Rectal smooth muscle tissue (tissue), 1 donor: ENCODE results near the gene ERGIC3.
A peak's percentile ranks its signal among the peaks of the same experiment; 100 is the strongest.
"Not testable (repeated sequence)": the region's sequence is repeated elsewhere in the genome, so short reads cannot be mapped to it uniquely, and the experiment has no call there.

Experiments used
- H3K27ac ChIP-seq: one replicate; pipeline ENCODE4 v1.7.0; 2013; ENCODE audit warnings: low read depth, low read length, inconsistent platforms
- H3K27me3 ChIP-seq: one replicate; pipeline ENCODE4 v1.7.0; 2013; ENCODE audit warnings: low read length; ENCODE audit not compliant: control insufficient read depth, insufficient read depth
- H3K36me3 ChIP-seq: one replicate; pipeline ENCODE4 v1.7.0; 2013; ENCODE audit warnings: low read length; ENCODE audit not compliant: control insufficient read depth, insufficient read depth
- H3K4me1 ChIP-seq: one replicate; pipeline ENCODE4 v1.7.0; 2013; ENCODE audit warnings: low read length; ENCODE audit not compliant: control insufficient read depth, insufficient read depth
- H3K4me3 ChIP-seq: one replicate; pipeline ENCODE4 v1.7.0; 2013; ENCODE audit warnings: low read length
- H3K9ac ChIP-seq: one replicate; pipeline ENCODE4 v1.7.0; 2013; ENCODE audit warnings: low read length

The ERGIC3 gene

GRCh38 chr20:35527122-35527769 lies 14.6 kb upstream of the ERGIC3 start:
- no peaks in the 10 kb centered on the region for H3K27me3 ChIP-seq
- H3K4me3 ChIP-seq: no peak overlapping the region
- no peak overlapping the region for H3K27ac ChIP-seq
- H3K4me1 ChIP-seq: no peaks in the 10 kb centered on the region
- no peak overlapping the region for H3K9ac ChIP-seq
- no peaks in the 10 kb centered on the region for H3K36me3 ChIP-seq

- no peak within 1 kb of the TSS for H3K27ac ChIP-seq
- no peaks in the 10 kb centered on the region for H3K4me1 ChIP-seq
- H3K4me3 ChIP-seq: no peak within 1 kb of the TSS
- H3K36me3 ChIP-seq: no peaks in the 10 kb centered on the region
- H3K9ac ChIP-seq: no peak within 1 kb of the TSS
- H3K27me3 ChIP-seq: no peaks in the 10 kb centered on the region
Observed at GRCh38 chr20:35529552-35529951, 12.3 kb upstream of the ERGIC3 start, which contains the start of gene C20orf173. C20orf173 (minus strand) TSS chr20:35529652; CDS start chr20:35529373, 279 bp downstream.

GRCh38 chr20:35539756-35540212 lies 2.1 kb upstream of the ERGIC3 start:
- Histone ChIP-seq H3K4me1 (peaks cover 4% of the 10 kb centered on the region), H3K4me3 (no peak overlapping the region), H3K27me3 (no peaks in the 10 kb centered on the region), H3K27ac (no peak overlapping the region), H3K36me3 (no peaks in the 10 kb centered on the region), H3K9ac (no peak overlapping the region)

- peak overlapping the region; percentile 94 for H3K4me3 ChIP-seq
- H3K27ac ChIP-seq: no peak overlapping the region
- no peak overlapping the region for H3K9ac ChIP-seq
Observed at GRCh38 chr20:35541118-35541782, 628 bp upstream of the ERGIC3 start.

GRCh38 chr20:35542990-35543389 lies 1.1 kb downstream of the ERGIC3 start:
- H3K9ac ChIP-seq: no peak overlapping the region
- no peaks in the 10 kb centered on the region for H3K27me3 ChIP-seq
- H3K4me1 ChIP-seq: peaks cover 4% of the 10 kb centered on the region
- peaks cover 3% of the 10 kb centered on the region for H3K36me3 ChIP-seq
- no peak overlapping the region for H3K27ac ChIP-seq
- no peak overlapping the region for H3K4me3 ChIP-seq

More at GRCh38 chr20:35541118-35541782, 628 bp upstream of the ERGIC3 start:
- Histone ChIP-seq H3K4me1 (peaks cover 4% of the 10 kb centered on the region), H3K36me3 (no peaks in the 10 kb centered on the region), H3K27me3 (no peaks in the 10 kb centered on the region)

- Histone ChIP-seq H3K27ac (no peak overlapping the region), H3K9ac (no peak overlapping the region), H3K4me1 (peaks cover 4% of the 10 kb centered on the region), H3K36me3 (peaks cover 14% of the 10 kb centered on the region), H3K4me3 (no peak overlapping the region), H3K27me3 (no peaks in the 10 kb centered on the region)
Observed at GRCh38 chr20:35544436-35544835, 2.6 kb downstream of the ERGIC3 start.

GRCh38 chr20:35544941-35545340 lies 3.1 kb downstream of the ERGIC3 start:
- not testable (repeated sequence) for H3K27ac ChIP-seq, H3K27me3 ChIP-seq, H3K4me3 ChIP-seq, H3K4me1 ChIP-seq, H3K9ac ChIP-seq
- peaks cover 14% of the 10 kb centered on the region for H3K36me3 ChIP-seq

GRCh38 chr20:35546127-35546526 lies 4.2 kb downstream of the ERGIC3 start:
- Histone ChIP-seq H3K27ac (no peak overlapping the region), H3K36me3 (peaks cover 18% of the 10 kb centered on the region), H3K4me1 (peaks cover 3% of the 10 kb centered on the region), H3K27me3 (no peaks in the 10 kb centered on the region), H3K9ac (no peak overlapping the region), H3K4me3 (no peak overlapping the region)

GRCh38 chr20:35547329-35547728 lies 5.5 kb downstream of the ERGIC3 start:
- Histone ChIP-seq H3K9ac (no peak overlapping the region), H3K4me3 (no peak overlapping the region), H3K4me1 (no peaks in the 10 kb centered on the region), H3K36me3 (peaks cover 23% of the 10 kb centered on the region), H3K27me3 (no peaks in the 10 kb centered on the region), H3K27ac (no peak overlapping the region)

GRCh38 chr20:35551503-35551902 lies 9.6 kb downstream of the ERGIC3 start:
- Histone ChIP-seq H3K9ac (no peak overlapping the region), H3K4me1 (no peaks in the 10 kb centered on the region), H3K27me3 (no peaks in the 10 kb centered on the region), H3K27ac (no peak overlapping the region), H3K36me3 (peaks cover 37% of the 10 kb centered on the region), H3K4me3 (no peak overlapping the region)

- Histone ChIP-seq H3K27ac (no peak overlapping the region), H3K27me3 (no peaks in the 10 kb centered on the region), H3K36me3 (peaks cover 40% of the 10 kb centered on the region), H3K9ac (no peak overlapping the region), H3K4me1 (no peaks in the 10 kb centered on the region), H3K4me3 (no peak overlapping the region)
Observed at GRCh38 chr20:35552914-35553313, 11.0 kb downstream of the ERGIC3 start.

- not testable (repeated sequence) for H3K9ac ChIP-seq, H3K4me3 ChIP-seq, H3K4me1 ChIP-seq, H3K27ac ChIP-seq, H3K27me3 ChIP-seq
- peaks cover 29% of the 10 kb centered on the region for H3K36me3 ChIP-seq
Observed at GRCh38 chr20:35555461-35555860, 13.6 kb downstream of the ERGIC3 start.
